HepG2 (cell line): Measurements from ENCODE around the gene FAM117A. TPM values are rescaled to one million over a fixed set of nuclear protein-coding genes. Genes with fewer than 3 reads are reported as not detected.
A peak's percentile ranks its signal among the peaks of the same experiment; 100 is the strongest.

Experiments used
- BORCS8-MEF2B ChIP-seq: sonication (generic); formaldehyde crosslinking; IDR thresholded peaks from 2 replicates; pipeline ENCODE4 v1.8.0; 2022; ENCODE audit warnings: mild to moderate bottlenecking, missing genetic modification reagents
- GMEB1 ChIP-seq: sonication (generic); formaldehyde crosslinking; IDR thresholded peaks from 2 replicates; pipeline ENCODE4 v1.5.1; 2020; ENCODE audit warnings: missing genetic modification reagents, mild to moderate bottlenecking, borderline replicate concordance
- IRF9 ChIP-seq: sonication (generic); formaldehyde crosslinking; IDR thresholded peaks from 2 replicates; pipeline ENCODE4 v1.8.0; 2022; ENCODE audit warnings: missing genetic modification reagents, mild to moderate bottlenecking, borderline replicate concordance
- NFATC3 ChIP-seq: sonication (generic); formaldehyde crosslinking; IDR thresholded peaks from 2 replicates; pipeline ENCODE4 v1.5.1; 2020; ENCODE audit warnings: mild to moderate bottlenecking, missing genetic modification reagents
- NFRKB ChIP-seq: fragments of 450-650 bp; IDR thresholded peaks from 2 replicates; pipeline ENCODE4 v1.6.1; 2017
- NR1H2 ChIP-seq: sonication (generic); formaldehyde crosslinking; IDR thresholded peaks from 2 replicates; pipeline ENCODE4 v1.8.1; 2022; ENCODE audit warnings: low read depth, missing genetic modification reagents, borderline replicate concordance
- POLR2AphosphoS5 ChIP-seq: IDR thresholded peaks from 2 replicates; pipeline ENCODE4 v1.6.1; 2012; ENCODE audit warnings: low read depth, low read length
- RARA ChIP-seq: IDR thresholded peaks from 2 replicates; pipeline ENCODE4 v1.6.1; 2016; ENCODE audit warnings: missing genetic modification reagents, missing compliant biosample characterization
- SETDB1 ChIP-seq: sonication (generic); formaldehyde crosslinking; IDR thresholded peaks from 2 replicates; pipeline ENCODE4 v1.5.1; 2020; ENCODE audit warnings: missing genetic modification reagents, mild to moderate bottlenecking, borderline replicate concordance
- STAG1 ChIP-seq: sonication (generic); formaldehyde crosslinking; IDR thresholded peaks from 2 replicates; pipeline ENCODE4 v1.4.0; 2020; ENCODE audit warnings: missing genetic modification reagents
- THAP9 ChIP-seq: sonication (generic); formaldehyde crosslinking; IDR thresholded peaks from 2 replicates; pipeline ENCODE4; 2020; ENCODE audit warnings: missing genetic modification reagents, mild to moderate bottlenecking, borderline replicate concordance
- ZBTB7B ChIP-seq: sonication (generic); formaldehyde crosslinking; IDR thresholded peaks from 2 replicates; pipeline ENCODE4 v1.4.0; 2020; ENCODE audit warnings: missing genetic modification reagents
- ZC3H4 ChIP-seq: sonication (generic); formaldehyde crosslinking; IDR thresholded peaks from 2 replicates; pipeline ENCODE4 v1.4.0; 2020; ENCODE audit warnings: missing genetic modification reagents, borderline replicate concordance
- ZNF142 ChIP-seq: sonication (generic); formaldehyde crosslinking; IDR thresholded peaks from 2 replicates; pipeline ENCODE4 v1.4.0; 2020; ENCODE audit warnings: missing genetic modification reagents
- ZNF232 ChIP-seq: sonication (generic); formaldehyde crosslinking; IDR thresholded peaks from 2 replicates; pipeline ENCODE4 v1.4.0; 2020; ENCODE audit warnings: missing genetic modification reagents, borderline replicate concordance
- ZNF282 ChIP-seq: fragments of 450-650 bp; IDR thresholded peaks from 2 replicates; pipeline ENCODE4 v1.6.1; 2018; ENCODE audit not compliant: partially characterized antibody
- ZNF543 ChIP-seq: sonication (generic); formaldehyde crosslinking; IDR thresholded peaks from 2 replicates; pipeline ENCODE4 v1.4.0; 2020; ENCODE audit warnings: mild to moderate bottlenecking, missing genetic modification reagents
- ZNF556 ChIP-seq: sonication (generic); formaldehyde crosslinking; IDR thresholded peaks from 2 replicates; pipeline ENCODE4 v1.4.0; 2020; ENCODE audit warnings: mild to moderate bottlenecking, missing genetic modification reagents, borderline replicate concordance
- polyA plus RNA-seq, 8 experiments: library from polyadenylated mRNA; depleted of rRNA in 3 of 8; stranded (reverse) in 7 of 8; unstranded in 1 of 8; fragments of >200 nt; fragmentation: Illumina TruSeq in 4 of 8; extraction: Trizol in 4 of 8; gene quantifications; 2 replicates each; pipeline versions ENCODE4 v1.2.1 to v1.2.3, GENCODE V29; 2011 to 2016; ENCODE audit warnings: low read depth in 4 of 8, missing spikeins in 1 of 8, mixed read lengths in 1 of 8; ENCODE audit not compliant: insufficient read depth in 1 of 8
- total RNA-seq, 5 experiments: library from RNA; depleted of rRNA; stranded (reverse); fragments of >200 nt; fragmentation: Illumina TruSeq; extraction: Trizol; gene quantifications; 2 replicates each; pipeline ENCODE4 v1.2.3, GENCODE V29; 2016; ENCODE audit warnings: low read depth in 1 of 5

Gene FAM117A
- total and polyA plus RNA-seq, 2 of the 13 experiments (the other 11 are each of a cell fraction or from before 2014, with no cell fraction given) = 12.1 to 19.8 TPM

GRCh38 chr17:49788478-49789242 lies 24.7 kb upstream of the FAM117A start, which contains the start of gene KAT7 (continued):
- TF ChIP-seq ZBTB7B (CRISPR knock-in tag) = peak; percentile 22; the same call in 1 of the 2 replicates
- peak; percentile 85 for TF ChIP-seq POLR2AphosphoS5
- peak; percentile 71; the same call in 1 of the 2 replicates for TF ChIP-seq NFATC3 (CRISPR knock-in tag)
- TF ChIP-seq STAG1 (CRISPR knock-in tag) = no peak; the same call in 1 of the 2 replicates
- TF ChIP-seq NR1H2 (CRISPR knock-in tag) = no peak
- TF ChIP-seq SETDB1 = no peak
- peak; percentile 68 for TF ChIP-seq ZNF543 (CRISPR knock-in tag)
- peak; percentile 86; the same call in 1 of the 2 replicates for TF ChIP-seq ZC3H4
- TF ChIP-seq NFRKB = peak; percentile 82
- peak; percentile 82 for TF ChIP-seq BORCS8-MEF2B (CRISPR knock-in tag)
- peak; percentile 90 for TF ChIP-seq ZNF142 (CRISPR knock-in tag)
- TF ChIP-seq RARA (CRISPR knock-in tag) = no peak
- TF ChIP-seq IRF9 (CRISPR knock-in tag) = peak; percentile 64; the same call in 1 of the 2 replicates
- peak; percentile 73; the same call in 1 of the 2 replicates for TF ChIP-seq ZNF556 (CRISPR knock-in tag)
- TF ChIP-seq ZNF232 (CRISPR knock-in tag) = peak; percentile 46; the same call in 1 of the 2 replicates
- peak; percentile 100 for TF ChIP-seq THAP9 (CRISPR knock-in tag)
- TF ChIP-seq GMEB1 (CRISPR knock-in tag) = peak; percentile 96
- no peak for TF ChIP-seq ZNF282
